ENCODE data around the gene MYRIP. TPM values are rescaled to one million over a fixed set of nuclear protein-coding genes. Genes with fewer than 3 reads are reported as not detected.
"Not testable (repeated sequence)": the region's sequence is repeated elsewhere in the genome, so short reads cannot be mapped to it uniquely, and the experiment has no call there.

Gene MYRIP
- total RNA-seq, 2 experiments from 2014 or later = not detected

DNA sequence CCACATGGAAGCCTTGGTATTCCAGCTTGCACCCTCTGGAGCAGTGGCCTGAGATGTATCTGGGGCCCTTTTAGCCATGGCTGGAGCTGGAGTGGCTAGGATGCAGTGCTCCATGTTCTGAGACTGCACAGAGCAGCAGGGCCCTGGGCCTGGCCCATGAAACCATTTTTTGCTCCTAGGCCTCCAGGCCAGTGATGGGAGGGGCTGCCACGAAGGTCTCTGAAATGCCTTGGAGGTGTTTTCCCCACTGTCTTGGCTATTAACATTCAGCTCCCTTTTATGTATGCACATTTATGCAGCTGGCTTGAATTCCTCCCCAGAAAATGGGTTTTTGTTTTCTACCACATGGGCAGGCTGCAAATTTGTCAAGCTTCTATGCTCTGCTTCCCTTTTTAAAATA is 43.0 kb upstream of the MYRIP start:
- H3K4me1 Mint-ChIP-seq (ENCODE audit: low read depth) = no peaks in the 10 kb centered on the region
- no peaks in the 10 kb centered on the region for H3K36me3 Mint-ChIP-seq (ENCODE audit: low read depth)
- ChIA-PET POLR2A (no interaction called here), CTCF (no interaction called here)
- intact Hi-C loops (cut with micrococcal nuclease) = no loop called here
- no peak for ATAC-seq
- no peak for DNase-seq
- no peak overlapping the region for H3K27ac Mint-ChIP-seq
- no peaks in the 10 kb centered on the region for H3K9me3 Mint-ChIP-seq
- H3K4me3 Mint-ChIP-seq = no peak overlapping the region
- TF ChIP-seq, protein P1, sequence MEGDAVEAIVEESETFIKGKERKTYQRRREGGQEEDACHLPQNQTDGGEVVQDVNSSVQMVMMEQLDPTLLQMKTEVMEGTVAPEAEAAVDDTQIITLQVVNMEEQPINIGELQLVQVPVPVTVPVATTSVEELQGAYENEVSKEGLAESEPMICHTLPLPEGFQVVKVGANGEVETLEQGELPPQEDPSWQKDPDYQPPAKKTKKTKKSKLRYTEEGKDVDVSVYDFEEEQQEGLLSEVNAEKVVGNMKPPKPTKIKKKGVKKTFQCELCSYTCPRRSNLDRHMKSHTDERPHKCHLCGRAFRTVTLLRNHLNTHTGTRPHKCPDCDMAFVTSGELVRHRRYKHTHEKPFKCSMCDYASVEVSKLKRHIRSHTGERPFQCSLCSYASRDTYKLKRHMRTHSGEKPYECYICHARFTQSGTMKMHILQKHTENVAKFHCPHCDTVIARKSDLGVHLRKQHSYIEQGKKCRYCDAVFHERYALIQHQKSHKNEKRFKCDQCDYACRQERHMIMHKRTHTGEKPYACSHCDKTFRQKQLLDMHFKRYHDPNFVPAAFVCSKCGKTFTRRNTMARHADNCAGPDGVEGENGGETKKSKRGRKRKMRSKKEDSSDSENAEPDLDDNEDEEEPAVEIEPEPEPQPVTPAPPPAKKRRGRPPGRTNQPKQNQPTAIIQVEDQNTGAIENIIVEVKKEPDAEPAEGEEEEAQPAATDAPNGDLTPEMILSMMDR (IDR thresholded peaks at IDR 0.05) = no peak
- H3K27me3 Mint-ChIP-seq = peaks cover 5% of the 10 kb centered on the region

DNA sequence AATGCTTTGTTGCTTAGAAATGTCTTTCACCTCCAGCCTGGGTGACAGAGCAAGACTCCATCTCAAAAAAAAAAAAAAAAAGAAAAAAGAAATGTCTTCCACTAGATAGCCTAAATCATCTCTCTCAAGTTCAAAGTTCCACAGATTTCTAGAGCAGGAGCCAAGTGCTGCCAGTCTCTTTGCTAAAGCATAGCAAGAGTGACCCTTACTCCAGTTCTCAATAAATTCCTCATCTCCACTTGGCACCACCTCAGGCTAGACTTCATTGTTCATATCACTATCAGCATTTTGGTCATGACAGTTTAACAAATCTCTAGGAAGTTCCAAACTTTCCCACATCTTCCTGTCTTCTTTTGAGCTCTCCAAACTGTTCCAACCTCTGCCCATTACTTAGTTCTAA is 42.5 kb upstream of the MYRIP start:
- ATAC-seq; H3K27me3 Mint-ChIP-seq; POLR2A ChIA-PET; H3K9me3 Mint-ChIP-seq; H3K4me3 Mint-ChIP-seq; CTCF ChIA-PET; intact Hi-C loops (cut with micrococcal nuclease); H3K36me3 Mint-ChIP-seq (ENCODE audit: low read depth); H3K27ac Mint-ChIP-seq; DNase-seq; H3K4me1 Mint-ChIP-seq (ENCODE audit: low read depth): not testable (repeated sequence)

DNA sequence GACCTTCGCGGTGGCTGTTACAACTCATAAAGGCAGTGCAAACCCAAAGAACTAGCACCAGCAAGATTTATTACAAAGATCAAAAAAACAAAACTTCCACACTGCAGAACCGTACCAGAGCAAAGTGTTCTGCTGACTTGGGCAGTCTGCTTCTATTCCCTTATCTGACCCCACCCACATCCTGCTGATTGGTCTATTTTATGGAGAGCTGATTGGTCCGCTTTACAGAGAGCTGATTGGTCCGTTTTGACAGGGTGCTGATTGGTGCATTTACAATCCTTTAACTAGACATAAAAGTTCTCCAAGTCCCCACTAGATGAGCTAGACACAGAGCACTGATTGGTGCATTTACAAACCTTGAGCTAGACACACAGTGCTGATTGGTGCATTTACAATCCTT is 31.2 kb upstream of the MYRIP start:
- H3K27ac Mint-ChIP-seq; H3K27me3 Mint-ChIP-seq; H3K9me3 Mint-ChIP-seq; H3K4me1 Mint-ChIP-seq (ENCODE audit: low read depth); H3K4me3 Mint-ChIP-seq; ATAC-seq; intact Hi-C loops (cut with micrococcal nuclease); DNase-seq; POLR2A ChIA-PET; H3K36me3 Mint-ChIP-seq (ENCODE audit: low read depth): not testable (repeated sequence)
- CTCF ChIA-PET = interaction anchor here (0.7 kb wide), 1 partner anchor 426 kb away, joined by 3 read pairs; no protein-coding TSS in a partner anchor

DNA sequence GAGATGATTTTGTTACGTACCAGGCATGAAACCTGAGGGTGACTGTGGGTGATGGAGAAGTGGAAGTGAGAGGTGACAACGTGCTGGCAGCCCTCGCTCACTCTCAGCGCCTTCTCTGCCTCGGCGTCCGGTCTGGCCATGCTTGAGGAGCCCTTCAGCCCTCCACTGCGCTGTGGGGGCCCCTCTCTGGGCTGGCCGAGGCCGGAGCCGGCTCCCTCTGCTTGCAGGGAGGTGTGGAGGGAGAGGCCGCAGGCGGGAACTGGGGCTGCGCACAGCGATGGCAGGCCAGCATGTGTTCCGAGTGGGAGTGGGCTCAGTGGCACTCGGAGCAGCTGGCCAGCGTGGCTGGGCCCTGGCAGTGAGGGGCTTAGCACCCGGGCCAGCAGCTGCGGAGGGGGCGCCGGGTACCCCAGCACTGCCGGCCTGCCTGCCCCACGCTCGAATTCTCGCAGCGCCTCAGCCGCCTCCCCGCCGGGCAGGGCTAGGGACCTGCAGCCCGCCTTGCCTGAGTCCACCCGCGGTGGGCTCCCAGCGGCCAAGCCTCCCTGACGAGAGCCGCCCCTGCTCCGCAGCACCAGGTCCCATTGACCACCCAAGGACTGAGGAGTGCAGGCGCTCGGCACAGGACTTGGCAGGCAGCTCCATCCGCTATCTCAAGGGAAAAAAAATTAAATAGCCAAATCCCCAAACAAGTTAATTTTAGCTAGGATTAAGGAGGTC is 29.7 kb upstream of the MYRIP start:
- no peak for ATAC-seq
- no peak for DNase-seq
- TF ChIP-seq, protein P1 (IDR thresholded peaks at IDR 0.05) = no peak
- no peaks in the 10 kb centered on the region for H3K9me3 Mint-ChIP-seq
- H3K27me3 Mint-ChIP-seq = peaks cover 9% of the 10 kb centered on the region
- intact Hi-C loops (cut with micrococcal nuclease) = no loop called here
- no peaks in the 10 kb centered on the region for H3K36me3 Mint-ChIP-seq (ENCODE audit: low read depth)
- CTCF ChIA-PET = no interaction called here
- no peaks in the 10 kb centered on the region for H3K4me1 Mint-ChIP-seq (ENCODE audit: low read depth)
- POLR2A ChIA-PET = no interaction called here
- no peak overlapping the region for H3K27ac Mint-ChIP-seq
- H3K4me3 Mint-ChIP-seq = no peak overlapping the region

DNA sequence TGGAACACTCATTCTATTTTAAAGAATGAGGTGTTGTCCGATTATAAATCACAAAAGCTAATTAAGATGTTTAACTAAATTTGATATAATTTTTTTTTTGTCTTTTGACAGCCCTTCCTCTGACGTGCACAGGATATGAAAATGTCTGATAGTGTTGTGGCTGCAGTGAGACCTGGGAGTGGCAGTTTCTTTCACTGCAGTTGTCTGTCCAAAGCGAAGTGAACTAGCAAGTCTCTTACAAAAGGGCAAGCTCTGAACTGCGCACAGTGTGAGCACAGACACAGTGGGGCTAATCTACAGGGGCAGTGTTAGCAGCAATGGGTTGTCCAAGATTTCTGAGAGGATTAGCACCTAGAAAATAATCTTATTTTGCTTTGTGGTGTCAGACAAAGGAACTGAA is 29.1 kb upstream of the MYRIP start:
- intact Hi-C loops (cut with micrococcal nuclease) = no loop called here
- H3K4me3 Mint-ChIP-seq = no peak overlapping the region
- POLR2A ChIA-PET = no interaction called here
- ATAC-seq = no peak
- TF ChIP-seq, protein P1 (IDR thresholded peaks at IDR 0.05) = no peak
- no peak overlapping the region for H3K27ac Mint-ChIP-seq
- CTCF ChIA-PET = no interaction called here
- no peaks in the 10 kb centered on the region for H3K4me1 Mint-ChIP-seq (ENCODE audit: low read depth)
- DNase-seq = no peak
- H3K9me3 Mint-ChIP-seq = no peaks in the 10 kb centered on the region
- no peaks in the 10 kb centered on the region for H3K36me3 Mint-ChIP-seq (ENCODE audit: low read depth)
- peaks cover 9% of the 10 kb centered on the region for H3K27me3 Mint-ChIP-seq

DNA sequence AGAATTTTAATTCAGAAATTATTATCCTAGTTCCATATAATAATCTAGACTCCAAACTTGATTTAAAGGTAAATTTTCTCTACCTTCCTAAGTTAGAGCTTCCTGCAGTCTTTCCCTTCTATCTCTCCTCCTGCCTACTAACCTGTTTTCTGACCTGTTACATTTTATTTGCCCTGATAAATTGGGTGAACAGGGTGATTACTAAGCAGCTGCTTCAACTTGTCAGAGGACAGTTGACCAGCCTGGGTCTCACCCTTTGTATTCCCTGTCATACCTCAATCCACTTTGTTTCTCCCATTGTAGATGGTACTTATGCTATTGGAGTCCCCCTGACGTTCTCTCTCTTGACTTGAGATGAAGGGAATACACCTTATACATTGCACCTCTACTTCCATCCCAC is 28.4 kb upstream of the MYRIP start:
- ChIA-PET CTCF (no interaction called here), POLR2A (no interaction called here)
- no peak for ATAC-seq
- Mint-ChIP-seq H3K27ac (no peak overlapping the region), H3K36me3 (ENCODE audit: low read depth) (no peaks in the 10 kb centered on the region), H3K4me1 (ENCODE audit: low read depth) (no peaks in the 10 kb centered on the region), H3K4me3 (no peak overlapping the region), H3K27me3 (peaks cover 9% of the 10 kb centered on the region), H3K9me3 (no peaks in the 10 kb centered on the region)
- DNase-seq = no peak
- intact Hi-C loops (cut with micrococcal nuclease) = no loop called here
- TF ChIP-seq, protein P1 (IDR thresholded peaks at IDR 0.05) = no peak

Measured in activated CD8-positive, alpha-beta T cell treated with anti-CD3 and anti-CD28 coated beads for 36 hours (primary cell).